ENCODE results near the gene SIRPD. TPM values are rescaled to one million over a fixed set of nuclear protein-coding genes. Genes with fewer than 3 reads are reported as not detected.

SIRPD gene
- total RNA-seq, 4 donors from 2014 or later: not detected

DNA sequence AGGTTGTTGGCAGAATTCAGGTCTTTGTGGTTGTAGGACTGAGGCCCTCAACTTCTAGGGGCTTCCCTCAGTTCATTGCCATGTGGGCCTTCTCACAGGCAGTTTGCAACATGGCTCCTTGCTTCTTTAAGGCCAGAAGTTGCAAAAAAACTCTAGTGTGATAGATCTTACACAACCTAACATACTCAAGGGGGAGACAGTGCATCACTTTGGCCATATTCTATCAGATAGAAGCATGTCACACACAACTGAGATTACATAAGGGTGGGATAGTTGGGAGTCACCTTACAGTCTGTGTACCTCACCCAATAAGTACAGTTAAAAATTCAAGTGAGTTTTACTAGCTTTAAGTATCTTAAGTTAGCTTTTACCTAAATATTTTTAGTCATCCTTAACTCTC lies 1.6 kb downstream of the SIRPD start:
- TF ChIP-seq POLR2A (IDR thresholded peaks at IDR 0.05): no peak
- no peak for TF ChIP-seq EP300 (IDR thresholded peaks at IDR 0.05; ENCODE audit: low read depth)
- in situ Hi-C loops (cut with MboI; ENCODE audit: low pct_ligation_motif_present in 1 of 4, low pct_unique_long_range_greater_than_20kb in 1 of 4, low sequenced_read_pairs in 3 of 4) (no loop called here), intact Hi-C loops (cut with DNase I; ENCODE audit: low total_unique reads) (no loop called here)
- DNase-seq: no peak
- Histone ChIP-seq H3K9me3 (no peaks in the 10 kb centered on the region), H3K4me3 (no peak overlapping the region), H3K27me3 (no peaks in the 10 kb centered on the region), H3K4me1 (no peaks in the 10 kb centered on the region), H3K36me3 (no peaks in the 10 kb centered on the region), H3K27ac (no peak overlapping the region)

DNA sequence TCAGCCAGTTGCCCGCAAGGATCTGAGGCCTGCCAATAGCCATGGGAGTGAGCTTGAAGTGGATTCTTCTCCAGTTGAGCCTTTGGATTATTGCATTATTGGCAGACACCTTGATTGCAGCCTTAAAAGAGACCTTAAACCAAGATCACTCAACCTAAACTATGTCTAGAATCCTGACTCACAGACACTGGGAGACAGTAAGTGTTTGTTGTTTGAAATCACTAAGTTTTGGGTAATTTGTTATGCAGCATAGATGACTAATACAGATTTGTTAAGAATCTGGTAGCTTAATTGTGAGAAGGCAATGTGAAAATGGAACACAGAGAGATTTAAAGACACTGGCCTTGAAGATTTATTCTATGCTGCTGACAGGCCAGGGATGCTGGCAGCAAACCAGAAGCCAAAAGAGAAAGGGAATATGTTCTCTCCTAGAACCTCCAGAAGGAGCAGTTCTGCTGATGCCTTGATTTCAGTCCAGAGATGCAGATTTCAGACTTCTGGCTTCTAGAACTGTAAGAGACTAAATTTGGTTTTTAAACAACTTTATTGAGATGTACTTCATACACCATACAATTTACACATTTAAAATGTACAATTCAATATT lies 17.6 kb downstream of the SIRPD start:
- TF ChIP-seq, protein P1, sequence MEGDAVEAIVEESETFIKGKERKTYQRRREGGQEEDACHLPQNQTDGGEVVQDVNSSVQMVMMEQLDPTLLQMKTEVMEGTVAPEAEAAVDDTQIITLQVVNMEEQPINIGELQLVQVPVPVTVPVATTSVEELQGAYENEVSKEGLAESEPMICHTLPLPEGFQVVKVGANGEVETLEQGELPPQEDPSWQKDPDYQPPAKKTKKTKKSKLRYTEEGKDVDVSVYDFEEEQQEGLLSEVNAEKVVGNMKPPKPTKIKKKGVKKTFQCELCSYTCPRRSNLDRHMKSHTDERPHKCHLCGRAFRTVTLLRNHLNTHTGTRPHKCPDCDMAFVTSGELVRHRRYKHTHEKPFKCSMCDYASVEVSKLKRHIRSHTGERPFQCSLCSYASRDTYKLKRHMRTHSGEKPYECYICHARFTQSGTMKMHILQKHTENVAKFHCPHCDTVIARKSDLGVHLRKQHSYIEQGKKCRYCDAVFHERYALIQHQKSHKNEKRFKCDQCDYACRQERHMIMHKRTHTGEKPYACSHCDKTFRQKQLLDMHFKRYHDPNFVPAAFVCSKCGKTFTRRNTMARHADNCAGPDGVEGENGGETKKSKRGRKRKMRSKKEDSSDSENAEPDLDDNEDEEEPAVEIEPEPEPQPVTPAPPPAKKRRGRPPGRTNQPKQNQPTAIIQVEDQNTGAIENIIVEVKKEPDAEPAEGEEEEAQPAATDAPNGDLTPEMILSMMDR (IDR thresholded peaks at IDR 0.05): no peak
- no peak for TF ChIP-seq POLR2AphosphoS5 (IDR thresholded peaks at IDR 0.05)
- TF ChIP-seq POLR2A (IDR thresholded peaks at IDR 0.05): no peak
- no peak for TF ChIP-seq EP300 (IDR thresholded peaks at IDR 0.05; ENCODE audit: low read depth)
- Histone ChIP-seq H3K9me3 (no peaks in the 10 kb centered on the region), H3K4me3 (no peak overlapping the region), H3K36me3 (no peaks in the 10 kb centered on the region), H3K27me3 (no peaks in the 10 kb centered on the region), H3K4me1 (no peaks in the 10 kb centered on the region), H3K27ac (no peak overlapping the region)
- in situ Hi-C loops (cut with MboI; ENCODE audit: low pct_ligation_motif_present in 1 of 4, low pct_unique_long_range_greater_than_20kb in 1 of 4, low sequenced_read_pairs in 3 of 4): no loop called here
- intact Hi-C loops (cut with DNase I; ENCODE audit: low total_unique reads): no loop called here
- no peak for DNase-seq
- WGBS, 2 donors (ENCODE audit: low coverage in 1 of 2): 92% methylated on average over 1 of the region's 1 CpG; no CpG with 5 or more reads in 1 of the 2 donors

GRCh38 chr20:1538655-1539054 lies 18.9 kb downstream of the SIRPD start:
- in situ Hi-C loops (cut with MboI; ENCODE audit: low pct_ligation_motif_present in 1 of 4, low pct_unique_long_range_greater_than_20kb in 1 of 4, low sequenced_read_pairs in 3 of 4): no loop called here
- Histone ChIP-seq H3K9me3 (no peaks in the 10 kb centered on the region), H3K4me3 (no peak overlapping the region), H3K4me1 (no peaks in the 10 kb centered on the region), H3K36me3 (no peaks in the 10 kb centered on the region), H3K27ac (no peak overlapping the region), H3K27me3 (no peaks in the 10 kb centered on the region)
- TF ChIP-seq EP300 (IDR thresholded peaks at IDR 0.05; ENCODE audit: low read depth): no peak
- no peak for TF ChIP-seq POLR2A (IDR thresholded peaks at IDR 0.05)
- TF ChIP-seq, protein P1 (IDR thresholded peaks at IDR 0.05): no peak
- no peak for TF ChIP-seq POLR2AphosphoS5 (IDR thresholded peaks at IDR 0.05)
- no peak for DNase-seq
- intact Hi-C loops (cut with DNase I; ENCODE audit: low total_unique reads): no loop called here

- in situ Hi-C loops (cut with MboI; ENCODE audit: low pct_ligation_motif_present in 1 of 4, low pct_unique_long_range_greater_than_20kb in 1 of 4, low sequenced_read_pairs in 3 of 4): no loop called here
- no peaks in the 10 kb centered on the region for H3K9me3 ChIP-seq
- no peak overlapping the region for H3K4me3 ChIP-seq
- no peaks in the 10 kb centered on the region for H3K27me3 ChIP-seq
- TF ChIP-seq EP300 (IDR thresholded peaks at IDR 0.05; ENCODE audit: low read depth): no peak
- peak overlapping the region; percentile 18 to 71 (median 55) for H3K27ac ChIP-seq
- no peaks in the 10 kb centered on the region for H3K36me3 ChIP-seq
- intact Hi-C loops (cut with DNase I; ENCODE audit: low total_unique reads): no loop called here
- H3K4me1 ChIP-seq: no peaks in the 10 kb centered on the region
- 45 to 49% methylated on average over 4 of the region's 4 CpGs for WGBS, 2 donors (ENCODE audit: low coverage in 1 of 2)
- peak; percentile 38 for DNase-seq
Observed at GRCh38 chr20:1537731-1538058, 19.8 kb downstream of the SIRPD start.

- H3K4me3 ChIP-seq: no peak overlapping the region
- WGBS, 2 donors (ENCODE audit: low coverage in 1 of 2): 81 to 100% methylated on average over 4 to 11 of the region's 11 CpGs
- in situ Hi-C loops (cut with MboI; ENCODE audit: low pct_ligation_motif_present in 1 of 4, low pct_unique_long_range_greater_than_20kb in 1 of 4, low sequenced_read_pairs in 3 of 4): no loop called here
- TF ChIP-seq POLR2A (IDR thresholded peaks at IDR 0.05) (no peak), POLR2AphosphoS5 (IDR thresholded peaks at IDR 0.05) (no peak), EP300 (IDR thresholded peaks at IDR 0.05; ENCODE audit: low read depth) (no peak)
- TF ChIP-seq, protein P1 (IDR thresholded peaks at IDR 0.05): no peak
- no peaks in the 10 kb centered on the region for H3K4me1 ChIP-seq
- no peak for DNase-seq
- H3K9me3 ChIP-seq: no peaks in the 10 kb centered on the region
- no peaks in the 10 kb centered on the region for H3K36me3 ChIP-seq
- no peaks in the 10 kb centered on the region for H3K27me3 ChIP-seq
- peak overlapping the region; percentile 18 to 71 (median 55) for H3K27ac ChIP-seq
- intact Hi-C loops (cut with DNase I; ENCODE audit: low total_unique reads): no loop called here
Observed at GRCh38 chr20:1536893-1537730, 20.4 kb downstream of the SIRPD start.
